Stimulated activated CD8-positive, alpha-beta memory T cell treated with anti-CD3 and anti-CD28 coated beads, Interleukin-12 subunit alpha, Interleukin-12 subunit beta, amount 100 ng/mL, for 4 hours (primary cell): ENCODE results near the gene FAM8A1.
"Not testable (repeated sequence)": the region's sequence is repeated elsewhere in the genome, so short reads cannot be mapped to it uniquely, and the experiment has no call there.

Source experiments
- DNase-seq: peaks from one replicate; pipeline ENCODE4 v3.0.0-alpha.2; 2020; ENCODE audit warnings: low read depth

The FAM8A1 gene, protein sequence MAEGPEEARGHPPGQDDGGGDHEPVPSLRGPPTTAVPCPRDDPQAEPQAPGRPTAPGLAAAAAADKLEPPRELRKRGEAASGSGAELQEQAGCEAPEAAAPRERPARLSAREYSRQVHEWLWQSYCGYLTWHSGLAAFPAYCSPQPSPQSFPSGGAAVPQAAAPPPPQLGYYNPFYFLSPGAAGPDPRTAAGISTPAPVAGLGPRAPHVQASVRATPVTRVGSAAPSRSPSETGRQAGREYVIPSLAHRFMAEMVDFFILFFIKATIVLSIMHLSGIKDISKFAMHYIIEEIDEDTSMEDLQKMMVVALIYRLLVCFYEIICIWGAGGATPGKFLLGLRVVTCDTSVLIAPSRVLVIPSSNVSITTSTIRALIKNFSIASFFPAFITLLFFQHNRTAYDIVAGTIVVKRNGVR

DNA sequence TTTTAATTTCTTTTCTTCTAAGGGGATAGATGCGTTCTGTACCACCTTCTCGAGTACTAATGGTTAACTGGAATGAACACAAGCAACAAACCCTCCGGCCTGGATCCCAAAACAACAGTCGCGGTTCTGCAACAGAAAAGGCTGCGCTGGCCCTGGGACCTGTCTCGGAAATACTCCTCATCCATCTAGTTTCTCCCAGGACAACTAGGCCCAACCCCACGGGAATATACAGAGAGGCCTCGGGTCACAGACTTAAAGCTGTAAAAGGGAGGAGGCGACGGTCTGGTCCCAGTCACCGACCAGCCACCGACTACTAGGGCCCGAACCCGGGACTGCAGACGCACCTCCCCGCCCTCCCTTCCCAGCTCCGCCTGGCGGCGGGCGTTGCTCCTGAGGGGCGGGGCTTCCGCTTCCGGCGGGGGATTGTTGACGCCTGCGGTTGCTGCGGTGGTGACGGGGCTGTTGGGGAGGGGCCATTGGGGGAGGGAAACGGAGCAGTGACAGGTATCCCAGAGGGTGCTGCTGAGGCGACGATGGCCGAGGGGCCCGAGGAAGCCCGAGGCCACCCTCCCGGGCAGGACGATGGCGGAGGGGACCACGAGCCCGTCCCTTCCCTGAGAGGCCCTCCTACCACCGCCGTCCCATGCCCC lies at the start of gene FAM8A1:
Gene FAM8A1, plus strand, starts transcription at position 426 of the 650 bp plus-strand sequence. Its CDS starts 108 bp downstream, at position 534.
- peak; percentile 90 for DNase-seq

- no peak for DNase-seq
Measured at GRCh38 chr6:17551383-17551958, 48.6 kb upstream of the FAM8A1 start.

DNA sequence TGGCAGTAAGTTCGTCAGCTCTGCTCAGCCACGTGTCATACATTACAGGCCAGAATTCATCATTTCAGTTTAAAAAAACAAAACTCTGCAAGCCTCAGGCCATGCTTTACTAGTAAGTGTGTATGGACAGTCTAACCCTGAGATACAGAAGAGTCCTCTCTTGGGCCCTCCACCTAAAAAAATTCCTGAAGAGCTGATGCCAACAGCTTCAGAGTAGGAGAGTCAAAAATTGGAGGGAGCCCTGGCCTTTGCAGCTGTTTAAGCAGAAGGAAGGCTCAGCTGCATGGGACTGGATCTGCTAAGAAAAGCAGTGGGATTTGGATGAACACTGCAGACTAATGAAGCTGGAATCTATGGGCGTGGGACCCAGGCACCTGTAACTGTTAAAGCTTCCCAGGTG lies 47.2 kb upstream of the FAM8A1 start:
- DNase-seq = no peak

GRCh38 chr6:17556014-17556413 lies 44.1 kb upstream of the FAM8A1 start:
- DNase-seq = no peak

GRCh38 chr6:17562636-17563035 lies 37.5 kb upstream of the FAM8A1 start:
- no peak for DNase-seq

GRCh38 chr6:17565399-17565798 lies 34.7 kb upstream of the FAM8A1 start:
- no peak for DNase-seq

DNA sequence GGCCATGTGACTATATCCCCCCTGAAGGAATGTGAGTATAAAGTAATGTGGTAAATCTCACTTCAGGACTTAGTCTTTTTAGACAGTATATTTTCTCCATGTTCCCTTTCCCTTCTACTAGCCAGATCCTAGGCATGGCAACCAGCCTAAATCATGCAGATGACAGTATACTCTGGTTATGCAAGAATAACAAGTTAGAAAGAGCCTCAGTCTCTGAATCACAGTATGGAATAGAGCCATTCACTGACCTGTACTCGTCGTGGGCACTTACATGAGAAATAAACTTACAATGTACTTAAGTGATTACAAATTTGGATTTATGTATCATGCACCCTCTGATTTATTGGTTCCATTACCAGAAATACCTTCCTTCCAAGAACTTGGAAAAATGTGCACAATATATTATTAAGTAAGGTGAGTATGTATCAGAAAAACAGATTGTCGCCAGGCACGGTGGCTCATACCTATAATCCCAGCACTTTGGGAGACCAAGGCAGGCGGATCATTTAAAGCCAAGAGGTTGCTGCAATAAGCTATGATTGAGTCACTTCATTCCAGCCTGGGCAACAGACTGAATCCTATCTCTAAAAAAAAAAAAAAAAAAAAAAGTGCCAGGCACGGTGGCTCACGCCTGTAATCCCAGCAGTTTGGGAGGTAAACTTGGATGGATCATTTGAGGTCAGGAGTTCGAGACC lies 25.1 kb upstream of the FAM8A1 start:
- no peak for DNase-seq

- no peak for DNase-seq
Measured at GRCh38 chr6:17577059-17577458, 23.0 kb upstream of the FAM8A1 start.

DNA sequence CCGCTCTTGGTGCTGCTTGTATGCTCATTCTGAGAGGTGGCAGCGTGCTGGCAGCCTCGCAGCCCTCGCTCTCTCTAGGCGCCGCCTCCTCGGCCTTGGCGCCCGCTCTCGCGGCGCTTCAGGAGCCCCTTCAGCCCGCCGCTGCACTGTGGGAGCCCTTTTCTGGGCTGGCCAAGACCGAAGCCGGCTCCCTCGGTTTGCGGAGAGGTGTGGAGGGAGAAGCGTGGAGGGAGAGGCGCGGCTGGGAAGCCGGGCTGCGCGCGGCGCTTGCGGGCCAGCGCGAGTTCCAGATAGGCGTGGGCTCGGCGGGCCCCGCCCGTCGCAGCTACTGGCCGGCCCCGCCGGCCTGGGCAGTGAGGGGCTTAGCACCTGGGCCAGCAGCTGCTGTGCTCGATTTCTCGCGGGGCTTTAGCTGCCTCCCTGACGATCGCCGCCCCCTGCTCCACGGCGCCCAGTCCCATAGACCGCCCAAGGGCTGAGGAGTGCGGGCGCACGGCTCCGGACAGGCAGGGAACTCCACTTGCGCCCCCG lies 19.5 kb upstream of the FAM8A1 start:
- DNase-seq = no peak

GRCh38 chr6:17581282-17581681 lies 18.8 kb upstream of the FAM8A1 start:
- not testable (repeated sequence) for DNase-seq

DNA sequence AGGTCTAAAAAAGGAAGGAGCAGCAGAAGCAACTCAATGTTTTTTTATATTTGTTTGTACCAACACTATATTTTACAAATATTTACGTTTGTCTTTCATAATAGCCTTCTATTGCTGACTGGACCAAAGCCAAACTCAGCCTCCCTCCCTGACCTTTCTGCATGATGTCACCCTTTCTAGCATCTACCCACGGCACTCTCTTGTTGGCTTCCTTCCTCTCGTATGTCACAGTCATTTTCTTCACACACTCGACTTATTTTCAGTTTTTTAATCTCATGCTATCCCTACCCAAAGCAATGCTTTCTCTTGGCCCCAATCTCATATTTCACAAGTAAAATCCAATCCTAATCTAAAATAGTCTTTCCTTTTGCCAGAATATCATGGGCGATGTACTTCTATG lies 16.3 kb upstream of the FAM8A1 start:
- DNase-seq = no peak

- no peak for DNase-seq
Measured at GRCh38 chr6:17584241-17584803, 15.8 kb upstream of the FAM8A1 start.

DNA sequence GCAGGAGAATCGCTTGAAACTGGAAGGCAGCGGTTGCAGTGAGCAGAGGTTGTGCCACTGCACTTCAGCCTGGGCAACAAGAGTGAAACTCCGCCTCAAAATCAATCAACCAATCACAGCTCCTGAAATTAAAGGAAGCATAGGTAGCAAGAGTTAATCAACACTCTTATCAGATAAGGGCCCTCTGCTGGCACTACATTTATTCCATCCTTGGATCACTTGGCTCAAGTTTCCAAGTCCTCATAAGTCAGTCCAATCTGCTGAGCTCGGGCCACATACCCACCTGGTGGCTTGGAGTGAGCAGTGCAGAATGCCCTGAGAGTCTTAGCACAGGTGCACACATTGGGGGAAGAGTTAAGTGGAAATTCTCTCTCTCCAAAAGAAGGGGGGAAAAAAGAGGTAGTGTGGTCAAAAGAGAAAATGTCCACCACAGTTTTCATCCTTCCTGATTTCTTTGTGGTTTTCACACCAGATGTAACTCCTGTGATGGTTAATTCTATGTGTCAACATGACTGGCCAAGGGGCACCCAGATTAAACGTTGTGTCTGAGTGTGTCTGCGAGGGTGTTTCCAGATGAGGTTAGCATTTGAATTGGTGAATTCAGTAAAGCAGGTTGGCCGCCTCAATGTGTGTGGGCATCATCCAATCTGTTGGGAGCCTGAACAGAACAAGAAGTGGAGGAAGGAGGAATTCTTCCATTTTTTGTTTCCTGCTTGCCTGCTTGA lies 14.2 kb upstream of the FAM8A1 start:
- DNase-seq = no peak

- DNase-seq = not testable (repeated sequence)
Measured at GRCh38 chr6:17586623-17587022, 13.5 kb upstream of the FAM8A1 start.

- DNase-seq = no peak
Measured at GRCh38 chr6:17588011-17588410, 12.1 kb upstream of the FAM8A1 start.

- DNase-seq = no peak
Measured at GRCh38 chr6:17589406-17590096, 10.6 kb upstream of the FAM8A1 start.

DNA sequence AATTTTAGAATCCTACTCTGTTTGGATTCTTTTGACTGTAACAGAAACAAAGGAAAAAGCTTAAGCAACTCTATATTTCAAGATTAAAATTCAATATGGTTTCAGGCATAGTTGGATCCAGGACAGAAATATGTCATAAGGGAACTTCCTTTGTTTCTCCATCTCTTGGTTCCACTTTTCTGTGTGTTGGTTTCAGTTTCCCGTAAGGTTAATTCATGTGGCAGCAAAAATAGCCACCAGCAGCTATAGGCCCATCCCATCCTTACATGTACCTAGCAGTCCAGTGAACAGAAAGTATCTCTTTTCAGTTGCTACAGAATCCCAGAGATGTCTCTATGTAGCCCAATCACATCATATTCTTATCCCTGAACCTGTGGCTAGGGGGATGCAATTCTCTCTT lies 8.8 kb upstream of the FAM8A1 start:
- no peak for DNase-seq

DNA sequence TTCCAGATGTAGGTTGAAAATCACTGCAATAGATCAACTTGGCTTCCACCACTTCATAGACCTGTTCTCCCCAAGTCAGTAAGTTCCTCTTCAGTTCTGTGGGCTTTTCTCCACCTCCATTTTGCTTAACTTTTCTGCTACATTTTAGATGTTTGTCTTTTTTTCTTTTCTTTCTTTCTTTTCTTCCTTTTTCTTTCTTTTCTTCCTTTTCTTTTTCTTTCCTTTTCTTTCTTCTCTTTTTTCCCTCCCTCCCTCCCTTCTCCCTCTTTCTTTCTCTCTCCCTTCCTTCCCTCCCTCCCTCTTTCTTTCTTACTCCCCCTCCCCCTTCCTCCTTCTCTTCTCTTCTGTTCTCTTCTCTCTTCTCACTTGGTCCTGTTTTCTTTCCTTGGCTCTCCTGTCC lies 6.9 kb upstream of the FAM8A1 start:
- DNase-seq = no peak

- DNase-seq = no peak
Measured at GRCh38 chr6:17596085-17596484, 4.0 kb upstream of the FAM8A1 start.

GRCh38 chr6:17600527-17601385 lies 654 bp downstream of the FAM8A1 start:
- DNase-seq = peak; percentile 25
